Fibroblast of pulmonary artery (primary cell): ENCODE results near the gene RTCA.
"Not testable (repeated sequence)": the region's sequence is repeated elsewhere in the genome, so short reads cannot be mapped to it uniquely, and the experiment has no call there.

Experiments
- DNase-seq: peaks from one replicate; pipeline ENCODE4 v3.0.0-alpha.2; 2010; ENCODE audit warnings: low read depth
- H3K4me3 ChIP-seq: replicated peaks from 2 replicates; pipeline ENCODE4 v1.5.1; 2011; ENCODE audit warnings: low read depth, mild to moderate bottlenecking, control low read depth, low read length, moderate library complexity
- TF ChIP-seq, protein P1 (sequence below): IDR thresholded peaks from 2 replicates; pipeline ENCODE4 v1.5.1; 2011; ENCODE audit warnings: mild to moderate bottlenecking, control low read depth, low read length, inconsistent platforms; ENCODE audit errors: missing control alignments

RTCA gene

DNA sequence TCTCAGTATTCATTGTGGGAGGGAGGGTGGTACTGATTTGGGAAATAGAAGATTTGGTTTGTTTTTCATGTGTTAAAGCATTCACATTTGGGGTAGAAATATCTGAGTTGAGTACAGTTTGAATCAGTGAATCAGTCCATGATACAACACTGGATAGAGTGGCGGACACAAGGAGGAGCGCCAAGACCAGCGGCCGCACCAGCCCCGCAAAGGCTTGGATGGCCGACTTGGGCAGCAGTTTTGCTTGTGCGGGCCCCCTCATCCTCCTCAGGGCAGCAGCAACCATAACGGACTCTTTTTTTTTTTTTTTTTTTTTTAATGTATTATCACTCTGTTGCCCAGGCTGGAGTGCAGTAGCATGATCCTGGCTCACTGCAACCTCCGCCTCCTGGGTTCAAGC is 66.3 kb downstream of the RTCA start:
- DNase-seq = no peak
- TF ChIP-seq, protein P1, sequence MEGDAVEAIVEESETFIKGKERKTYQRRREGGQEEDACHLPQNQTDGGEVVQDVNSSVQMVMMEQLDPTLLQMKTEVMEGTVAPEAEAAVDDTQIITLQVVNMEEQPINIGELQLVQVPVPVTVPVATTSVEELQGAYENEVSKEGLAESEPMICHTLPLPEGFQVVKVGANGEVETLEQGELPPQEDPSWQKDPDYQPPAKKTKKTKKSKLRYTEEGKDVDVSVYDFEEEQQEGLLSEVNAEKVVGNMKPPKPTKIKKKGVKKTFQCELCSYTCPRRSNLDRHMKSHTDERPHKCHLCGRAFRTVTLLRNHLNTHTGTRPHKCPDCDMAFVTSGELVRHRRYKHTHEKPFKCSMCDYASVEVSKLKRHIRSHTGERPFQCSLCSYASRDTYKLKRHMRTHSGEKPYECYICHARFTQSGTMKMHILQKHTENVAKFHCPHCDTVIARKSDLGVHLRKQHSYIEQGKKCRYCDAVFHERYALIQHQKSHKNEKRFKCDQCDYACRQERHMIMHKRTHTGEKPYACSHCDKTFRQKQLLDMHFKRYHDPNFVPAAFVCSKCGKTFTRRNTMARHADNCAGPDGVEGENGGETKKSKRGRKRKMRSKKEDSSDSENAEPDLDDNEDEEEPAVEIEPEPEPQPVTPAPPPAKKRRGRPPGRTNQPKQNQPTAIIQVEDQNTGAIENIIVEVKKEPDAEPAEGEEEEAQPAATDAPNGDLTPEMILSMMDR = no peak
- H3K4me3 ChIP-seq = no peak overlapping the region

DNA sequence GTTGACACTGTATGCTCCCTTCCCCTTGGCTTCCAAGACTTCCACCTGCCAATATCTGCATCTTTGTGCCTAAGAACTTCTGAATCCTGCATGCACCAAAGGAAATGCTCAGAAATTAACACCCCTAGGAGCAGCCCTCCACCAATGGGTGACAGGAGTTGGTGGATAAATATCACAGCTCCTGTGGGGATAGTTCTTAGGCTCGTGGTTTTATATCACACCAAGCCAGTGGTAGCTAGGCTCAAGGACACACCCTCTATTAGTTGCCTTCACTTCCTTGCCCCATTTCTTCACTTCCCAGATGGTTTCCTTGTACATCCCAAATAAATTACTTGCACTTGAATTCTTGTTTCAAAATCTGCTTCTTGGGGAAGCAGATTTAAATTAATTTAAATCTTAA is 69.4 kb downstream of the RTCA start:
- H3K4me3 ChIP-seq = no peak overlapping the region
- TF ChIP-seq, protein P1 = no peak
- DNase-seq = no peak

DNA sequence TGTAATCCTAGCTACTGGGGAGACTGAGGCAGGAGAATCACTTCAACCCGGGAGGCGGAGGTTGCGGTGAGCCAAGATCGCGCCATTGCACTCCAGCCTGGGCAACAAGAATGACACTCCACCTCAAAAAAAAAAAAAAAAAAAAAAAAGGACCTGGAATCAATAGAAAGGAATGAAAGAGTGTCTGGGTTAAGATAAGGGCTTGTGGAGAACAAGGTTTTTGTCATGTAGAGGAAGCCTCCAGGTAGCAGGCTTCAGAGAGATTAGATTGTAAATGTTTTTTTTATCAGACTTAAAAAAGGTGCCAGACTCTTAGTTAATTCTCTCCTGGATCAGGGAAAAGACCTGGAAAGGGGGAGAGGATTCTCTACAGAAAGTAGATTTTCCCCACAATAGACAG is 71.9 kb downstream of the RTCA start:
- not testable (repeated sequence) for DNase-seq

DNA sequence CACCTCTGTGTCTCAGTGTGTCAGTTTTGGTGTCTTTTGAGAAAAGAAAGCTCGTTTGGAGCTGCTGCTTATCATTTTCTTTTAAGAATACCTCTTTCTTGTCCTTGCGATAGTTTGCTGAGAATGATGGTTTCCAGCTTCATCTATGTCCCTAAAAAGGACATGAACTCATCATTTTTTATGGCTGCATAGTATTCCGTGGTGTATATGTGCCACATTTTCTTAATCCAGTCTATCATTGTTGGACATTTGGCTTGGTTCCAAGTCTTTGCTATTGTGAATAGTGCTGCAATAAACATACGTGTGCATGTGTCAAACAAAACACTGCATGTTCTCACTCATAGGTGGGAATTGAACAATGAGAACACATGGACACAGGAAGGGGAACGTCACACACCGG is 73.7 kb downstream of the RTCA start:
- not testable (repeated sequence) for H3K4me3 ChIP-seq, DNase-seq

More for the DNA sequence above, 71.9 kb downstream of the RTCA start:
- H3K4me3 ChIP-seq = not testable (repeated sequence)

DNA sequence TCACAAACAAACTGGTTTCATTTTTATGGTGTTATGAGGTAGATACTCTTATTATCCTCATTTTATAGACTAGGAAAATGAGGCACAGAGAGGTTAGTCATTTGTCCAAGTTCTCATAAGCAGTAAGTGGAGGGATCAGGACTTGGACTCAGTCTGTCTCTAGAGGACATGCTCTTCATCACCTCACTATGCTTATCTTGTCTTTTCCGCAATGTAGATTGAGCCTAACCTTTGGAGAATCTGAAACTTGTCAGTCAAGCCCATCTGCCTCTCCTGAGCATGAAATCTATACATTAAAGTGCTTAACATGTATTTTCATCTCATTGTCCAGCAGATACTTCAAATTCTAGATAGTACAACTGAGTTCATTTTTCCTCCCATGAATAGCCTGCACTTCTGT is 74.5 kb downstream of the RTCA start:
- TF ChIP-seq, protein P1 = no peak
- no peak overlapping the region for H3K4me3 ChIP-seq
- DNase-seq = no peak

DNA sequence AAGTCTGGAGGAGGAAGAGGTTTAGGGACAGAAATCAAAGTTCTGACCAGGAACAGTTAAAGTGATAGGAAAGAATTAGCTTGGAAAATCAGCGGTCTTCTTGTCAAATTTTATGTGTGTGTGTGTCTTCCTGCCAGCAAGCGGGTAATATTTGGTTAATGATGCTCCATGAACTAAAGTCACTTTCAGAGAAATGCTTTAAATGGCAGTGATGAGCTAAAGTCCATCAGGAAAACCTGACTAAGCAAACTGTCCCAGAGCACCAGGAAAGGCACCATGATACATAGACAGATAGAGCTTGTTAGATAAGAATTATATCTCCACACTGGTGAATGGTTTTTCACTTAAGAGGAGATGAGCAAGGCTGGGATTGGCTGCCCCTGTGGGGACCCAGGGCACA is 76.3 kb downstream of the RTCA start:
- TF ChIP-seq, protein P1 = no peak
- H3K4me3 ChIP-seq = no peak overlapping the region
- no peak for DNase-seq
